HG03280 (cell line): ENCODE results near the gene CDKN1C.

Experiments used
- ATAC-seq: cut with Tn5 transposase; IDR thresholded peaks from one replicate; pipeline ENCODE4 v1.9.1; 2021; ENCODE audit warnings: mild to moderate bottlenecking, moderate library complexity; ENCODE audit not compliant: unreplicated experiment

Gene CDKN1C

DNA sequence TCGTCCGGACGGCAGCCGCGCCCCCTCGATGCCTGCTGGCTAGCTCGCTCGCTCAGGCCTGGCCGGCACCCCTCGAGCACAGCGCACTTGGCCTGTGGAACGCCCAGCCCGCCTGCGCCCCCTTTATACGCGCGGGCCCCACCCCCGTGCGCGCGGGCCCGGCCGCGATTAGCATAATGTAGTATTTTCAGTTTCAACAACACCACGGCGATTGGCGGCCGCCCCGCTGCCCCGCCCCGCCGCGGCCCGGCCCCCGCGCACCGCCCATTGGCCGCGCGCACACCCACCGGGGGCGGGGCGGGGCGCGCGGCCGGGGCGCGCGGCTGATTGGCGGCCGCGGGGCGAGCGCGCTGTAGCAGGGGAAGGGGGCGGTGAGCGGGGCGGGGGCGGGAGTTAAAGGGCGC, at the start of gene CDKN1C:
CDKN1C (minus strand) TSS at position 98 of the 404 bp plus-strand sequence. CDS start 319 bp downstream, outside the sequence.
- peak; percentile 76 for ATAC-seq

- no peak for ATAC-seq
Observed at GRCh38 chr11:2934611-2935239, 49.1 kb upstream of the CDKN1C start.

DNA sequence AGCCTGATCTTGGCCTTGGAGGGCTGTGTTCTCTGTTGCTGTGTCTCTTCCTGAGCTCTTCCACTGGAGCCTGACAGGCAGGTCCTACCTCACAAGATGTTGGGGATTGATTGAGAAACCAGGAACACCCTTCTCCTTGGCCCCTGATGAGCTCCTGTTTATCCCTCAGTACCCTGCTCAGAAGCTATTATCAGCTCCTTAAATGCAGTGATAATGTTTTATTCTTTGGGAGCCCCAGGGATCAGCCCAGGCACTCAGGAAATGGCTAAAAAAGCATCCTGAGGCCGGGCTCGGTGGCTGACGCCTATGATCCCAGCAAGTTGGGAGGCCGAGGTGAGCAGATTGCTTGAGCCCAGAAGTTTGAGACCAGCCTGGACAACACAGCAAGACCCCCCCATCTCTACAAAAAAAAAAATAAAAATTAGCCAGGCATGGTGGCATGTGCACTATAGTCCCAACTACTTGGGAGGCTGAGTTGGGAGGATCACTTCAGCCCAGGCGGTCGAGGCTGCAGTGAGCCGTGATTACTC, 48.5 kb upstream of the CDKN1C start:
- ATAC-seq = no peak

DNA sequence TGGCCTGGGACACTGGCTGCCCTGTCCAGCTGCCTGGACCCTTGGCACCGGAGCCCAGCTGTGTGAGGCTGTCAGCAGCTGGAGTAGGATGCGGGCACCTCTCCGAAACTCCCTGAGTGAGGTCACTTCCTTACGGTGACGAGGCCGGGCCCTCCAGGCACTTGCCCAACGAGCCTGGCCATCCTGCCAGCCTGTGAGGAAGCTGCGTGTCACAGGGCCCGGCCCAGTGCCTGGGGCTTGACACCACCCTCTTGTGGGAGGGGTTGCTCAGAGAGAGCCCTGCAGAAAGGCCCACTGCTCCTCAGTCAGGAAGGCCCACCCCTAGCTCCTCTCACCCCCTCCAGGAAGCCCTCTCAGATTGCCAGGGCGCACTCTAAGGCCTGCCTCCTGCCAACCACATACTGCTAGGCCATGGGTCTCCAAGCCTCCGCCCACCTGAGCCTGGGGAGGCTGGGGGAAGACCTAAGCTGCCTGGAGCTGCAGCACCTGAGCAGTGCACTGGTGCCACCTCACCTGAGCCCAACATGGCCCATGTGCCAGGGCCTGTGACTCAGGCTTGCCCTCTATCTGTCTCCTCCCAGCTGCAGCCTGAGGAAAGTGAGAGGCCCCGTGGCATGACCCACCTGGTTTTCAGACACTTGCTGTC, 47.9 kb upstream of the CDKN1C start:
- ATAC-seq = no peak

DNA sequence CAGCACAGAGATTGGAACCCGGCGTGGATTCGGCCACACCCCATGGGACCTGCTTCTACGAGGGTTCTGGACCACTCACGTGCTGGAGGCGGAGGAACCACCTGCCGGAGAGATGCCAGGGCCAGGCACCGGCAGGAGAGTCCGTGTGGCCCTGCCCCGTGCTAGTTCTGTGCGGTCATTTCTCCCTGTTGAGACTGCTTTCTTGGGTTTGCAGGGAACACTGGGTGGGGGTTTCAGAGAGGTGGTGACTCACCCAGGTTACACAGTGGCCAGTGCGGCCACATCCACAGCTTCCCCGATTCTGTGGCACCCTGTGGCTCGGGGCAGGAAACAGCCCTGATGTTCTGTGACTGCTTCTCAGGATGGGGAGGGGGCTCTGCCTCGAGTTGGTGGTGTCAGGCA, 47.3 kb upstream of the CDKN1C start:
- ATAC-seq = no peak

- ATAC-seq = no peak
Observed at GRCh38 chr11:2931771-2932738, 46.5 kb upstream of the CDKN1C start.

DNA sequence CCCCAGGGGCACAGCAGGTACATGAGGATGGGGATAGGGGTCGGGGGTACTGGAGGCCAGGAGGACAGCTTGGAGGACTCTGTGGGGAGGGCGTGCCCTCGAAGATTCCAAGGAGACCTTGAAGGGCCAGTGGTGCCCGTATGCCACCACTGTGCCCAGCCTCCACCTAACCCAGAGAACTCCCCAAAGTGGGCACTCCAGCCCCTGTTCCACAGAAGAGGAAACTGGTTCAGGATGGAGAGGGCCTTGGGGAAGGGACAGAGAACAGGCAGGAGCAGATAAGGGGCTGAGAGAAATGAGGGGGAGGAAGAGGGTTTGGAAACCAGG, 45.8 kb upstream of the CDKN1C start:
- ATAC-seq = no peak

DNA sequence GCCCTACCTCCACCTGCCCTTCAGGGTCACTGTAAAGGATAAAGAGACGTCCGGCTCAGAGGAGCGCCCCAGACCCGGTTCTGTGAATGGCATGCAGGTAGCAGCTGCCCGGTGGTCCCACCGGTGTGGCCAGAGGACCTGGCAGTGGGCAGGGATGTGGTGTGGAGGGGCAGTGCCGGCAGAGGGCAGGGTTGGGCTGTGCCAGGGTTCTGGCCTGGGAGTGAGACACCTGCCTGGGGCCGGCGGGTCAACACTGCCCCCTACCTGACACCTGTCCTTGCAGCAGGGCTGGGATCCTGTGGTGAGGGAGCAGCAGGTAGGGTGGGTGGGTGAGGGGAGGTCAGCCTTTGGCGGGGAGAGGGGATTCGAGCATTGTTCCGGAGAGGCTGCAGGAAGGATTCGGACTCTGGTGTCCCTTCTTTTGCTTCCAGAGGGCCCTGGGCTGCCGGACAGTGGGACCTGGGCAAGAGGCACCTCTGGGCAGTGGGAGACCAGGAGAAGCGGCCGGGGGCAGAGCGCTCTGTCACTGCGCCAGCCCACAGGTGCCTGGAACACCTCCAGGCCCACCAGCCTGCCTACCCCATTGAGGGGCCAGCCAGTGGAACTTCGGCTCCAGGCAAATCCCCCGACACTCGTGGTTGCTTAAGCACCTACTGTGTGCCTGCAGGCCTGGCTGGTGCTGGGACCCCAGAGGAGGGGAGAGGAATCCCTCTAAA, 45.3 kb upstream of the CDKN1C start:
- peak; percentile 30 for ATAC-seq

DNA sequence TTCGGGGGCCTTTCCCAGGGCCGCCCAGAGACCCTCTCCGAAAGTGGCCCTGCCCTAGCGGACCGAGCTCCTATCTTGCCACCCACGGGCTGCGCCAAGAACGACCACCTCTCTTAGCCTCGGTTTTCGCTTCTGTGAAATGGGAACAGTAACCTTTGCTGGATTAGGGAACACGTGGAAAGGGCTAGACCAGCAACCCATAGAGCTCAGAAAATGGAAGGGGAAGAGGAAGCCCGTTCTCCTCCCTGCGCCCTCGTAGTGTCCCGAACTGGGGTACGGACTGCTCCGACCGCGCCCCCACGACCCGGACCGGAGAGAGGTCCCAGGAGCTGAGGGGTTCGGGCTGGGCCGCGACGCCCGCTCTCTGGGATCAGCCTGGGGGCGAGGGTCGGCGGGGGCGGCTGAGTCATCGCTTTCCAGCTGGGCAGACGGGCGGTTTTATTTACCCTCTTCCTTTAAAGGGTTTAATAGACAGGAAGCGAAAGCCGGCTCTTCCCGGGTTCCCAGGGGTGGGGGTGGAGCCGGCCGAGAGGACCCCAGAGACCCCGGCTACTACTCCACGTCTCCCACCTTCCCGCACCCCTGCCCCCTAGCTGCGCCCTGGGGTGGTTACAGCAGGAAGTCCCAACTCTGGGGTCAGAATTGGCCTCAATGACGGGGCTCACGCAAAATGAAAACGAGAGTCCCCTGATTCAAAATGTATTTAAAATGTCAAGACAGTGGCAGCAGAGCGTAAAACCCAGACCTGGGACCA, 44.6 kb upstream of the CDKN1C start:
- ATAC-seq = peak; percentile 33

- no peak for ATAC-seq
Observed at GRCh38 chr11:2929531-2929949, 44.0 kb upstream of the CDKN1C start.

DNA sequence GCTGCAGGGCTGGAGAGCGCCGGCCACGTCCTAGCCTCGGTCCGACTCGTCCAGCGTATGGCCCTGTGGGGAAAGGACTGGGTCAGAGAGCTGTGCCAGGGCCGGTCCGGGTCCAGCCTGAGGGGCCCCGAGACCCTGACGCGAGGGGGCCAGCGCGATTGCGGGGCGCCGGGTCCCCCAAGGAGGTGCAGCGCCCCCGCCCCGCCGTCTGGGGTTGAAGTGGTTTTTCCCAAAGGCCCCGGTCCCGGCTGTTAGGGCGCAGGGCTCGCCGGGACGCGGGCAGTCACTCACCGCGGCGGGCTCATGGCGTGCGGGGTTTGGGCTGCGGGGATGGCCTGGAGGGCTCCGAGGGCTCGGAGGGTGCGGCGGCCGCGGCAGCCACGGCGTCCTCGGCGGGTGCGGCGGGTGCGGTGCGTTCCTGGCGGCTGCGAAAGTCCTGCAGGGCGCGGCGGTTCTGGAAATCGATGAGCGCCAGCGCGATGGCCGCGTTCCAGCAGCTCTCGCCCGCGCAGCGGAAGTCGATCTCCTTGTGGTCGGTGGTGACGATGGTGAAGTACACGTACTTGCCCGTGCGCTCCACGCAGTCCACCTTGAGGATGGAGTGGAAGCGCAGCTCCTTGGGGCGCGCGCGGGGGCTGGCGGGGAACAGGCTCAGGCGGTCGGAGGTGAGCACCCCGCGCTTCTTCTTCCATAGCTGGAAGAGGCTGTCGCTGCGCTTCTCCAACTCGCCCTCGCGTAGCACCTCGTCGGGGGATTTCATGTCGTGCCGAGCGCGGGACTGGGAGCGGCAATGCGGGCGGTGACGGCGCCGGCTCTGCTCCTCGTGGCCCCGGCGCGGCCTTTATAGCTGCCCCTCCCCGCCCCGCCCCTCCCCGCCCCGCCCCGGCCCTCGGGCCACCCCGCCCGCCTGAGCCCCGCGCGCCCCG, 43.3 kb upstream of the CDKN1C start, which contains the start of gene PHLDA2:
PHLDA2 (minus strand) TSS at position 816 of the 926 bp plus-strand sequence; CDS start at position 760, 56 bp downstream.
- ATAC-seq = no peak

DNA sequence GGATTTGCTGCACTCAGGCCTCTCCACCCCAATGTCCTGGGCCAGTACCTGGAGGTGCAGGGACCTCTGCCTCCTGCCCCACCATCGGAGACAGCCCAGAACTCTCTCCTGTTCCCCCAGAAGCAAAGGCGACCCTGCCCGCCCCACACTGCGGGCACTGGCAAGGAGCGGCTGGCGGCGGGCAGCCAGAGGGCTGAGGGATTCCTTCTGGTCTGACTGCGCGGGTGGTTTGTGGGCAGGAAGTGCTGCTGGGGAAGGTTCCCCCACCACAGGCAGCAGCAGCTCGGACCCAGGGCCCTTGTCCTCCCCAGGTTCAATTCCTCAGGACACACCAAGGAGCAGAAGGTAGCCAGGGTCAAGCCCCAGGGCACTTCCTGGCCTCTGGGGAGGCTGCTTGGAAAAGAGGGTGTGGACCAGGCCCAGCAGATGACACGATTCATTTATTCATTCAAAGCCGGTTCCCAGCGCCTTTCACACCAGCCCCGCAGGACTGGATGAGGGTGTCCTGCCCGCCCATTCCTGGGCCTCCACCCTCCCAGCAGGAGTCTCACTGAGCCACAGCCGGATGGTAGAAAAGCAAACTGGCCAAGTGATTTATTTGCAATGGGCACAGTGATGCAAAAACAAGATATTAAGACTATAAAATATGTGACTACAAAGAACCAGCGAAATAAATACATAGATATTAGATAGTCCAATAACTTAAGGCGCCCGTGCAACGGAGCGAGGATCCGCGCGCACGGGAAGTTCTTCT, 42.5 kb upstream of the CDKN1C start:
- no peak for ATAC-seq

GRCh38 chr11:2927121-2927800, 41.7 kb upstream of the CDKN1C start:
- no peak for ATAC-seq

DNA sequence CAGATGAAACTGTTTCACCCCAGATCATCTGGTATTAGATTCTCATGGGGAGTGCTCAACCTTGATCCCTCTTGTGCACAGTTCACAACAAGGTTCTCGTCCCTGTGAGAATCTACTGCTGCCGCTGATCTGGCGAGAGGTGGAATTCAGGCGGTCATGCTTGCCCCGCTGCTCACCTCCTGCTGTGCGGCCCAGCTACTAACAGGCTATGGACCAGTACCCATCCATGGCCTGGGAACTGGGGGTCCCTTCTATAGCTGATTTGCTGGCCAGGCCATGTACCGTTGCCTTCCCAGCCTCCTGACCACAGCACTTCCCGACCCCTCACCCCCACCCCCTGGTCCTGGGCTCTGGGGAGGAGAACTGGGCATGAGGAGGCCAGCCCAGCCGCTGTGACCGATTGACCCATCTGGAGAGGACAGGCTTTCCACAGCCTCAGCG, 41.1 kb upstream of the CDKN1C start:
- ATAC-seq = no peak

DNA sequence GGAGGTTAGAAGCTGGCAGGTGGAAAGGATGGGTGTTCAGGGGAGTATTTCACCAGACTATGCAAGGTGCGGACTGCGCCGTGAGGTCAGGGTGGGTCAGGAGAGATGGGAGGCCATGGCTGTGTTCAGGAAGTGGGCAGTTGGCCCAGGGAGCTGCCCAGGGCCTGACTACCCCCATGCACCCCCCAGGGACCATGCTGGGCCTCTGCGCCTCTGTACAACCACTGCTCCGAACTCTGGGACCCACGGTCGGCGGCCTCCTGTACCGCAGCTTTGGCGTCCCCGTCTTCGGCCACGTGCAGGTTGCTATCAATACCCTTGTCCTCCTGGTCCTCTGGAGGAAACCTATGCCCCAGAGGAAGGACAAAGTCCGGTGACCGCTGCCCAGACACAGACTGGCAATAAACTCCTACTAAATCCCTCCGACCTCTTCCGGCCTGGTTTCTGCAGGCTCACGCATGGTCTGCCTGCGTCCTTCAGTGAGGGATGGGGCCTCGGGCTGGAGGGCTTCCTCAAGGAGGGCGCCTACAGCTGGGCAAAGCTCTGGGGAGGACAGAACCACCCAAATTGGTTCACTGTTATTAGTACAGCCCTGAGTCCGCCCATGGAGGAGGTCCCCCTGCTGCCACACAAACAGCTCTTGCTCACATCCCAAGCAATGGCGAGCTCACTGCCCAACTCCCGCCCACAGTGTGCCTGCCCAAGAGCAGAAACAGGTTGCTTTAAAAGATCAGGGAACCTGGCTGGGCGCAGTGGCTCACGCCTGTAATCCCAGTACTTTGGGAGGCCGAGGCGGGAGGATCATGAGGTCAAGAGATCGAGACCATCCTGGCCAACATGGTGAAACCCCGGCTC, 39.5 kb upstream of the CDKN1C start:
- no peak for ATAC-seq

DNA sequence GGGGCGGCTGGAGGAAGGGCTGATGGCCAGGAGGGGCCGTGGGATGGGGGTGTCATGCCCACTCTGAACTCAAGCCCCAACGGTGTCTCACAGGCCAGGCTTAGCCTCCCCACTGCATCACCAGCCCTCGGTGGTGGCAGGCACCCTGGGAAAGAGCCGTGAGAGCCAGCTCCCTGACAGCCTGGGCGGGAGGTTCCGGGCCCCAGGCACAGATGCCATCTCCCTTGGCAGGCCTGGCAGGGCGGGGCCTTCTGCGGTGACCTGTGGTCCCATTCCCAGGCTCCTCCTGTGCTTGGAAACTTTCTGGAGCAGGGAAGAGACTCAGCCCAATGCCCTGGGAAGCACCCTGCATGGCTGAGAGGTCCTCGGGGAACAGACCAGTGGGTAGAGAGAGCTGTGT, 38.8 kb upstream of the CDKN1C start:
- ATAC-seq = no peak
